Dermis blood vessel endothelial cell (primary cell): ENCODE measurements around the gene WDR72. TPM values are rescaled to one million over a fixed set of nuclear protein-coding genes. Genes with fewer than 3 reads are reported as not detected.
"Not testable (repeated sequence)": the region's sequence is repeated elsewhere in the genome, so short reads cannot be mapped to it uniquely, and the experiment has no call there.

Experiments
- DNase-seq: peaks from one replicate; pipeline ENCODE4 v3.0.0; 2010
- total RNA-seq: library from RNA; depleted of rRNA; stranded (reverse); fragments of >200 nt; gene quantifications from 2 replicates; pipeline ENCODE4 v1.2.3, GENCODE V29; 2014

WDR72 gene
- under 0.01 TPM in 1 of 2 replicates, not detected in the other for total RNA-seq

DNA sequence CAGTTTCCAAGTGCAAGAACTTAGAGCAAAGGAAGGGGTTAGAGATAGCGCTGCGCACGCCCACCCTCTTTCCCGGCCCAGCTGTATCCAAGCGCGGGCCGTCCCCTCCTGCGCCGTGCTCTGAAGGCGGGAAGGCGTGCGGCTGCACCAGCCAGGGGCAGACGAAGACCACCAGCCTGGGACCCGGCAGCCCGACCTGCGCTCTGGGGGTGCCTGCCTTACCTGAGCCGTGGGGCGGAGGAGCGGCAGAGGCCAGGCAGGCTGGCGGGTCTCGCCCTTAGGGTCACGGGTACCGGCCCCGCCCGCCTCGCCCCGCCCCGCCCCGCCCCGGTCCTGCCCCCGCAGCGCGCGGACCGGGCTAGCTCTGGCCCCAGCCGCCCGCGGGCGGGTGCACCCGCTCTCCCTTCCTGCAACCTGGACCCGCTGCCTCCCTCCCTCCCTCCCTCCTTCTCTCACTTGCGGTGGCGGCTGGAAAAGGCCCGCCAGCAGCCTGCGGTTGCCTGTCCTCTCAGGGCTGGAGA, at the start of gene WDR72:
Gene WDR72, minus strand, starts transcription at position 253 of the 521 bp plus-strand sequence. CDS start 26,514 bp downstream, outside the sequence.
- DNase-seq = no peak

DNA sequence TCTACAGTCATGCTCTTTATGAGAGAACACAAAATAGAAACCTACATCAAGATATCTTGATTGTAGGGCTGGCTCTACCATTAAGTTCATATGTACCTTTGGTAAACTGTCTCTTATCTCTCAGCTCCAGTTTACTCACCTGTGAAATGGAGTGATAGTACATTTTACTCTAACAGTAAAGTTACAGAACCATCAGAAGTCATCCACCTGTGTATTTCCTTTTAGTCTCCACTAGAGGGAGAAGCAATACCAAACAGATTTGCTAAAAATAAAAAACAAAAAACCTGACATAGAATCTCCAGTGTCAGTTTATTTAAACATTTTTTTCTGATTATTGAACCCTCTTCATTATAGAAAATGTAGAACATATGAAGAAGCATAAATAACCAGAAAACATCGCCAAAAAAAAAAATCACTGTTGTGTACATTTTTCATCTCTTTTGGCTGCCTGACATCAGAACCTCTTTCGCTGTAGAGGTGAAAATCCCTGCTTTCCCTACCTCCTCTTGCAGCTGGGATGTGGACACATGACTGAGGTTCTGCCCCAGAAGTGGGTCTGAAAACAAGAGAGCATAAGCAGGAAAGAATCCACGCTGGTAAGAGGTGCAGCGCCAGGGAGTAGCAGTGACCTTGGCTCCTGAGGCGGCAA, 48.7 kb upstream of the WDR72 start:
- DNase-seq = peak; percentile 9

DNA sequence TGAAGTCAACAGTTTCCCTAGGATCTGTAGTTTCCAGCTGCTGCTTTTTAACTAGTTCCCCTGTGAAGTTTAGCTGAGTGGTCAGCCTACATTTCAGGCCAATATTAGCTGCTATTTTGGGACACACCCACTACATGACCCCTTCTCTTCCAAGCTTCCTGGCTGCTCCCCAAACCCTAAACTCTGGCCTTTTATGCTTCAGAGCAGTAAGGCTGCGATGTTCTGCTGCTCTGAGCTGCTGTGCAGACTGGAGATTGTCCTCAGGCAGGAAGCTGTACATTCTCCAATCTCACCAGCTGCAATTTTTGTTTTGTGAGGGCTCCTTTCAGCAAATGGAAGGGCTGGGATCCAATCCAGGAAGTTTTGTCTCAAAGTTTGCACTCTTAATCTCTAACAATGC, 48.0 kb upstream of the WDR72 start:
- DNase-seq = no peak

DNA sequence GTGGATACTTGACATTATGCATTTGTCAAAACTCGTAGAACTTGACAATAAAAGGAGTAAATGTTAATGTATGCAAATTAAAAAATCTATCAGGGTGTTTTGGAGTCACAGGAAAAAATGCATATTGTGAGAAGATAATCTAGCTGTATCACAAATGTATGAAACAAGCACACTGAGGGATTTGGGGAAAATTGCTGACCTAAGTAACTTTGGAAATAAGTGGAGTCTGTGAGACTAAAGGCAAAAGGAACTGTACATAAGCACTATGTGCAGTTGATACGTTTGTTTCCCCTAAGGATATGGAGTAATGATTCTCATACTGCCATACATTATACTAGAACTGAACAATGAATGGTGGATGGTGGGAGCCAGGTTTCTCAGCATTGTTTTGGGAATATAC, 43.2 kb upstream of the WDR72 start:
- no peak for DNase-seq

DNA sequence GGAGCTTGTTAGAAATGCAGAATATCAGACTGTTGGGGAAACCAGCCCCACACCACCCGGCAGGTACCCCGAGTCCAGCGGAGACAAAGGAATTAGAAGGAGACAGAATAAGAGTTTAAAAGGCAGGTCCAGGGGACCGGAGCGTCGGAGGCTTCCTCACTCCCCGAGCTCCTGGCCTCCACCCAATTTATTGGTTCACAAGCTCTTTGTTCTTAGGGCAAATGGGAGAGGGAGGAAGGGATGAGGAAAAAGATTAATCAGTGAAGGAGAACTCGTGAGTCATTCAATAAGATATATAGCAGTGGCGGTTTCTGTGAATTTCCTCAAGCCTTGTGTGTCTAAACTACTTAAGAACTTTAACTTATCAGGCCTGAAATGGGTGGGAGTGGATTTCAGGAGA, 32.1 kb upstream of the WDR72 start:
- no peak for DNase-seq

DNA sequence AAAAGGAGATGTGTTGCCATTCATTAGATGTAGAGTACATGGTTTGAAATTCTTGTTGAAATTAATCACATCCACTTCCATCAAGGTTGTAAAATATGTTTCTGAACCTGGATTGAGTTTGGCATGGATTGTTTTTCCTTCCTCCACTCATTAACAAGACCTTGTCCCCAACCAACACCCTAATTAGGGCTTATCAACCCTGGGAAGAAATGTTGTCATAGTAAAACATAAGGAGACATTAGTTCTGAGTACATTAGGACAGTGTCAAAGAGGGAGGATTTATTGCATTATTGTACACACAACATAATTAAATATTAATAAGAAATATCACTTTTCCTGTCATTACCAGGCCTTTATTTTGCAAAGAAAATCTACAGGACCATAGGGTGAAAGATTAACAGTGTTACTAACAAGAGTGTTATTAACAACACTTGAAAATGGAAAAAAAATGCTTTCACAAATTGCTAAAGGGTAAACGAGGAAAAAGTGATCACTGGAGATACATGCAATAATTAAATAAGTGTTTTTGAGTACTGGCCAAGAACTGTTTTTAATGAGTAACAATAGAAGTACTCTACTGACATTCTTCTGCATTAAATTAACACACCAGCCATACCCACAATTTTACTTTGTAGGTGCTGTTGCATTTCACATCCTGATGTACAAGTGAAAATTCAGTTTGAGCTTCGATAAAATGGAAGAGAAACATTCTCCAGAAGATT, 30.4 kb upstream of the WDR72 start:
- DNase-seq = no peak

DNA sequence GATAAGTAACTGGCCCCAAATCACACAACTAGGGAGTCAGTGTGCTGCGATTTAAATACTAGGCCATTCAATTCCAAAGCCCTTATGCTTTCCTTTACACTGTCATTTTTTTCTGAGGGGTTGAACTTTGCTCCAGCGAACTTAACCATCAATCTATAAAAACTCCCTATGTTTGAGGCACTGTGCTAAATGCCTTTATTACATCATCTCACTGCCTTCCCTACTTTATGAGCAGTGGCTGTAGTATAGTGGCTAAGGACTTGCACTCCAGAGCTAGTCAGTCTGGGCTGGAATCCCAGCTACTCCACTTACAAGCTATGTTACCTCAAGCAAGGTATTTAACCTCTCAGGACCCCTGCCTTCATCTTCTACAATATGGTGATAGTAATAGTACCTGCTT, 26.9 kb upstream of the WDR72 start:
- DNase-seq = no peak

DNA sequence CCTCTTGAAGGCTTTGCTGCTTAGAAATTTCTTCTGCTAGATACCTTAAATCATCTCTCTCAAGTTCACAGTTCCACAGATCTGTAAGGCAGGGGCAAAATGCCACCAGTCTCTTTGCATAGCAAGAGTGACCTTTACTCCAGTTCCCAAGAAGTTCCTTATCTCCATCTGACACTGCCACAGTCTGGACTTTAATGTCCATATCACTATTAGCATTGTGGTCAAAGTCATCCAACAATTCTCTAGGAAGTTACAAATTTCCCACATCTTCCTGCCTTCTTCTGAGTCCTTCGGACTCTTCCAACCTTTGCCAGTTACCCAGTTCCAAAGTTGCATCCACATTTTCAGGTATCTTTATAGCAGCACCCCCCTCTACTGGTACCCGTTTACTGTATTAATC, 25.8 kb upstream of the WDR72 start:
- DNase-seq = not testable (repeated sequence)

DNA sequence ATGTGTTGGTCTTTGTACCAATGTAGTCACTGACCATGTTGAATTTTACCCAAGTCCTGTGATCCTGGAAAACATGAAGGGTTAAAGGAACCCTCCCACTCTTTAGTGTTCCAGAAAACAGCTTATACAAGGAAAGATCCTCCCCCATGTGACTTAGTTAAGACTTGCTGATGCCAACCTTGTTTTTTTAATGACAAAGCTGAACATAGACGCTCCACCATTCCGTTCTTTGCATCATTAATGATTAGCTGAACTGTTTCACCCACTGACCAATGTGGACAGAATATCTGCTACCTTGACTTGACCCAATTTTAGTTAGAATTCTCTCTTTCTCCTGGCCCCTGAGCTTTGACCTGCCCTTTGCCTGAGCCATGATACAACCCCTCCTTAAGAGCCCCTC, 3.5 kb upstream of the WDR72 start:
- no peak for DNase-seq

DNA sequence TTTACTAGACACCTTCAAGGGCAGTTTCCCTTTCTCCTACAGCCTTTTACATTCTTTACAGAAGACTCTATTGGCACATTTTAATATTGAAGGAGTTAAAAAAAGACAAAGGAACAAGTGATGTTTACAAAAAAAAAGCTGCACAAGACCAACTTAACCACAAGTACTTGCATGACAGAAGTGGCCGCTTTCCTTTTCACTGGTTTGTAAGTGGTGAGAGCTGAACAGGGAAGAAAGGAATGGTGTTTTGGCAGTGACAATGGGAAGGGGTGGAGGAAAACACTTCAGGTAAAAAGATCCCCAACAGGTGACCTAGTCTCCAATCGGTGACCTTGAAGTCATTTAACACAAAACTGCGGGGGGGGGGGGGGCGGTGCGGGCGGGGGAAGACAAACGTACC, 1.1 kb downstream of the WDR72 start:
- DNase-seq = no peak

DNA sequence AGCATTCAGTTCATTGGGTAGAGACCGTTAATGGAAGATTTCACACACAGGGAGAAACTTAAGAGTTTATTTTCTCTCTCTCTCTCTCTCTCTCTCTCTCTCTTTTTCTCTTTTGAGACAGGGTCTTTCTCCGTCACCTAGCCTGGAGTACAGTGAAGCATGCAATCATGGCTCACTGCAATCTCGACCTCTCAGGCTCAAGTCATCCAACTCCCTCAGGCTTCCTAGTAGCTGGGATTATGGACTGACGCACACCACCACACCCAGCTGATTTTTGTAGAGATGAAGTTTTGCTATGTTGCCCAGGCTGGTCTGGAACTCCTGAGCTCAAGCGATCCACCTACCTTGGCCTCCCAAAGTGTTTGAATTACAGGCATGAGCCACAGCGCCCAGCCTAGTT, 1.6 kb downstream of the WDR72 start:
- no peak for DNase-seq

DNA sequence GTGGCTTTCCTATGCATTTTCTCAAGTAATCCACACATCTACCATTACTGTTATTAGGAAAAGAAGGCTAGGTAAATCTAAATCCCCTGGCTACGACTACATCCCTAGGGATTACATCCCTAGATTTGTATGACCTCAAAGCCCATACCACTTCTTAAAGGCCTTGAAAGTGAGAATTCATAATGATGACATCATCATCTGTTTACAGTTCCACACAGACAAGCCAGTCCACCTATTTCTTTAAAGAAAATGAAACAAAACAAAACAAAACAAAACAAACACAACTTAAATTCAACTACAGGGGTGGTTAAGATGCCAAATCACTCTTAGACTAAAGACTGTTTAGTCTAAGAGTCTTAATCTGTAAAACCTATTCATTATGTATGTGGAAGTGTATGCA, 5.7 kb downstream of the WDR72 start:
- DNase-seq = no peak

DNA sequence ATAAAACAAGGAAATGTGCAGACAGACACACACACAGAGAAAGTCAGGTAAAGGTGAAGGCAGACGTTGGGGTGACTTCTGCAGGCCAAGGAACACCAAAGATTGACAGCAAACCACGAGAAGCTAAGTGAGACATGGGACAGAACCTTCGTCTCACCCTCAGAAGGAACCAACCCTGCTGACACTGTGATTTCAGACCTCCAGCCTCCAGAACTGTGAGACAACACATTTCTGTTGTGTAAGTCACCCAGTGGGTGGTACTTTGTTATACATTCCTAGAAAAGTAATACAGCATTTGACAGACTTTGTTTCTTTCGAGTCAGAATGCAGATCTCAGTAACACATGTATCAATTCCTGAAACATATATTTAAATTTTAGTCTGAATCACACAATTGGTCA, 7.1 kb downstream of the WDR72 start:
- DNase-seq = no peak

DNA sequence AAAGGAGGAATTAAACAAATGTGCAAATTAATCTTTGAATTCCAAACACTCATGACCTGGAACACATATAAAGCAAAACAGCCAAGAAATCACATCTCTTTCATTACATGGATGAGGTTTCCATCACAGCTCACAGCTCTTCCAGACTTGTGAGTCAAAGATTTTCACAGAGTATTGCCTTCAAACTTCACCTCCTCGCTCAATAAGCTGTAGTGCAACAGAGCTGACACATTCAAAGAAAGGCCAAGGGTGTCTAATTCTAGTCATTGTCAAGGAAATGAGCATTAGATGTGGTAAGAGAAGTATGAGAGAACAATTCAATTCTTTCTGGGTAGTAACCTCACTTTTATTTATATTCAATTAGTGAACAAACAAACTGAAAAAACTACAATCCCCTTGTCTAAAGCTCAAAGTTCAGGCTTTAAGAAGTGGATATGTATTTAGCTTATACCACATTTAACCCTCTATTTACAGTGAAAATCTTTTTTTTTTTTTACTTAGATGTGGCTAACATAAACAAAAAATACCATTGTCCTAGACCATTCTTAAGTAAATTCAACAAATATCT, 11.9 kb downstream of the WDR72 start:
- DNase-seq = no peak

DNA sequence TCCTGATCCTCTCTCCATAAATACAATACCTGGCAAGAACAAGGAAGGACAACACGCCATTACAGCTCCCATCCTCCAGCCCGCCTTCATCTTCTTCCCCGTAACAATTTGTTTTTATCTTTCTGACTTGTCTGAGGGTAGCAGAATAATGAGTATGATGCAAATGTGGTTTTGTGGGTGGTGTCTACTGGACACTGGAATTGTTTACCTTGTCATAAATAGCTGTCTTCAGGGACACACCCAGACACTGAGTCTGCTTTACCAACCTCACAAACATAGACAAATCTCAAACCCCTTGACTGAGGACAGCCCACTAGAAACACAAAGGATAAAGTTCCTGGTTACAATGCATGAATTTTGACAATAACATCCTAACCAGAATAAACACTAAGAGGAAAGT, 13.4 kb downstream of the WDR72 start:
- DNase-seq = no peak

DNA sequence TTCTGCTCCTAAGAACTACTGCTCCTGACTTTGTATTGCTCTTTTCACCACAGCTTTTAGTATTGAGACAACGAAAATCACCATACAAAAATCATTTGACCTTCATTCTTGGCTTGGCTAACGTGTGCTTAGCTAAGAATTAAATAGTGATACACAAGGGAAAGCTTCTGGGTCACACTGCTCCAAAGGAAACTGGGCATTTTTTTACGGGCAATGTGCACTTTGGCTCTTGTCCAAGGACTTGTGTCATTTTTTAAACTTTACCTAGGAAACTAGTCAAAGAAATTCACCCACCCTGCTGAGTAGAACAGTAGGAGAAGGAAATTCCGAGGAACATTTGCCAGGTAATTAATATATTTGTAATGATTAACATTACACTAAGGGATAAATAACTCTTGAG, 19.8 kb downstream of the WDR72 start:
- DNase-seq = no peak

DNA sequence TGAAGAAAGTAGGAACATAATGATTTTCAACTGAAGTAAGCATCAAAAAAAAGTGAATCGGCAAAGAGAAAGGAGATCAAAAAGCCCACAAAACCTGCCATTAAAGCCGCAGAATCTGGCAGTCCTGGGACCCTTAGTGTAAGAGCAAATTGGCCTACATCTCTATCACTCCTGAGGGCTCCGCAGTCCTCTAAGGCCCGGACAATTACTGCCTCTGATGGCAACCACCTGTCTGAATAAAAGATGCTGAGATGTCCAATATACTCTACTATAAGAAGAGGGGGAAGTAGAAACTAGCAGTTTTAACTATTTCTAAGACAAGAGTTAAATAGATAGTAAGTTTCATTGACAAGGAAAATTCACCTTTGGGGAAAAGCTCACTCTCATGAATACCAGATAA, 20.3 kb downstream of the WDR72 start:
- DNase-seq = no peak

DNA sequence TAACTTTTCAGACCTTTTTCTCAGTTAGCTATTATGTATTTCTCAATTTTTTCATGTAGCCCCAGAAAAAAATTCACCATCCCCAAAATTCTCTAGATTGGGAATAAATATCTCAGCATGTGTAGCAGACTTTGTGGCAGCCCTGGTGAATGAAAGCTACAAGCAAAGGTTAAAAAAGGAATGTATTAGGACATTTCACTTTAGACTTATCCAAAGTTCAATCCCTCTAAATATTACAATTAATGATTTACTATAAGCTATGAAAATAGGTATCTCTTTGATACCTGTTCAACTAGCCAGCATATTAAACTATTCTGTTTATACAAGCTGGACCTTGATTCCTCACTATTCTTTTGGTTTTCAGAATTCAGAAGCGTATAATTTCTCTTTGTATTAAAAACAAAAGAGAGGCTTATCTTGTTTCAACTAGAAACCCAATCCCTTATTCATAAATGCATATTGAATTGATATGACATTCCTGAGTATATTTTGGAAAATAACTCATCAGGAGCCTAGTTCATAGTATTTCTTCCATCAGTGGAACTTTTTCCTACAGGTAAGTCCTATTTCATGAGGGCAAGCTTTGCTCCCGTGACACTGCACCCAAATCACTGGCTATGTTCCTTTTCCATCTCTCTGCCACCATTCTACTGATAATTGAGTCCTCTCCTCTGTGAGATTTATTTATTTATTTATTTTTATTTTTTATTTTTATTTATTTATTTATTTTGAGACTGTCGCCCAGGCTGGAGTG, 38.0 kb downstream of the WDR72 start:
- DNase-seq = no peak

DNA sequence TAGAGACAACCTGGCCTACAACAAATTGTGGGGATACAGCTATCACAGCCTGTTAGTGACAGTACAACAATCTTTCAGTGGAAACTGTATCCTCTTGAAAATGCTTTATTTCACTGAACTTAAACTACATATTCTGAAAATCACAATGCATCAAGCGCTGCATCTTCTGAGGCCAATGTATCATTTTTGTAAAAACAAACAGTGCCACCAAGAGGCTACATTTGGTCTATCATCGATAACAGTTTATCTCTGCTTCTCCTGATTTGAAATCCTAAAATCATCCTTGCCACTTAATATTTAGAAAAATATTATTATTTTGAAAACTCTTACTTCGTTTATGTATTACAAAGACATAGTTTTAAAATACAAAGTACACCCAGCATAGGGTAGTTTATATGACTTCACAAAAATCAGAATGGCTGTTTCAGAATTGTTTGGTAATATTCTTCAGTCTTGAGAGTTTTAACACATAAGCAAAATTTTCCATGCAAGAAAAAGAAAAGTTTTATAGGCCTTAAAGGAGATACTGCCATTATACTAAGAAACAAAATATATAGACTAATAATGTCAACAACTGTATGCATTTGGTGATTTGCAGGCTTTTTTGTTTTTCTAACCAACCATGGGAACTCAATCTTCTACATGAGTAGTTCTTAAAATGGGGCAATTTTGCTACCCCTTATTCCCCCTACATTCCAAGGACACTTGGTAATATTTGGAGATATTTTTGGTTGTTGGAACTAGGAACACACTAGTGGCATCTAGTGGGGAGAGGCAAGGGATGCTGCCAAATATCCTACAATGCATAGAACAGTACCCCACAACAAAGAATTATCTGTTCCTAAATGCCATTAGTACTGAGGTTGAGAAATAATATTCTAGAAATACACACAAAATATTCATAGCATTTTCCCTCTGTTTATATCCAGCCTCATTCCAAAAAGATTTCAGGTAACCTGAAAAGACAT, 42.3 kb downstream of the WDR72 start:
- peak; percentile 13 for DNase-seq

DNA sequence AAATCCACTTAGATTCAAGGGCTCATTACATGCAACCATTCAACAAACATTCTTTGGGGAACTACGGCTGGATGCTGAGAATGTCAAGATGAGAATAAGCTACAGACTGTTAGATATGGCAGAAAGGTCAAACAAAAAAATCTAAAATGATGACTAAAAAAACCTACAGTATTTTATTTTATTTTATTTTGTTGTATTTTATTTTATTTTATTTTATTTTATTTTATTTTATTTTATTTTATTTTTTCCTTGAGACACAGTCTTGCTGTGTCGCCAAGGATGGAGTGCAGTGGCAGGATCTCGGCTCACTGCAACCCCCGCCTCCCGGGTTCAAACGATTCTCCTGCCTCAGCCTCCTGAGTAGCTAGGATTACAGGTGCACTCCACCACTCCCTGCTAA, 46.2 kb downstream of the WDR72 start:
- DNase-seq = no peak

DNA sequence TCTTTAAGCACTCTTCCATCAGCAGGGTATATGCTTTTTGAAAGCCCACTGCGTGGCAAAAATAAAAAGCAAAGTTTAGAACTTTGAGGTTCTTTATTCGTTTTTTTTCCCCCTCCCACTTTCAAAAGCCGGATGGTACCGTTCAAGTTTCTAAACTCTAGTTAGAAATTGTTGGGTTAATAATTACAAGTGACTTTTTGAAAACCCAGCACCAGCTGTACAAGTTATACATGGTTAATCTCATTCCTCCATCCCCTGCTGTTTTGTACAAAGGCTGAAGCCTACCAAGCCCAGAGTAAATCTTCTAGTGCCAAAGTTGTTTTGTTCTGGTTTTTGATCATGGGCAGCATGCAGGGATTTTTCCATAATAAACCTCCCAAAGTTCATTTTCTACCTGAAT, 48.6 kb downstream of the WDR72 start:
- no peak for DNase-seq

DNA sequence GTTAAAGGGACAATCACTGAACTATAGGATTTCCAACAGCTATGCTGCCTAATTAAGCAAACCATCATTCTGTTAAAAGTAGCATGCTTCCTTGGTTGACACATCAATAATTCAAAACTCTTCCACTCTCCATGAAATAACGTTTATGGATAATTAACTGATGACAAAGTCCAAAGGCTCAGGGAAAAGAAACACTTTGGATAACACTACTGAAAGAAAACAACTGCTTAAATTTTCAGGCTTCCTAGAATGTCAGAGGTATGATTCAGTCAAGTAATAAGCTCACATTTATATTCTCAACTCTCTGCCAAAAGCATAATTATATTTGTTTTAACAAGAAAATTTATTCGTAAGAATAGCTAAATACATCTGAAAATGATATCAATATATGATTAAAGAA, 49.6 kb downstream of the WDR72 start:
- no peak for DNase-seq
